Adrenal gland (tissue), 12 donors: Measurements from ENCODE around the gene NOSIP. TPM values are rescaled to one million over a fixed set of nuclear protein-coding genes. Genes with fewer than 3 reads are reported as not detected.

ENCODE experiments used
- DNase-seq, 7 donors: peaks; one replicate each; pipeline ENCODE4 v3.0.0-alpha.2; 2019 to 2020
- H3K27ac ChIP-seq, 5 donors: fragments of 200-600 bp; sonication (generic) in 4 of 5; 1 replicate in 3 of 5; 2 replicates in 2 of 5; pipeline versions ENCODE4 v1.5.1 to v1.8.0; 2016 to 2020; ENCODE audit warnings: mild to moderate bottlenecking in 1 of 5
- H3K27me3 ChIP-seq: fragments of 200-600 bp; 2 replicates; pipeline ENCODE4 v1.8.0; 2021
- H3K36me3 ChIP-seq, 2 donors: fragments of 200-600 bp; replicated peaks in 1 of 2; 1 replicate in 1 of 2; 2 replicates in 1 of 2; pipeline versions ENCODE4 v1.5.1 to v1.8.0; 2018 to 2022
- H3K4me1 ChIP-seq, 2 donors: fragments of 200-600 bp; replicated peaks in 1 of 2; 1 replicate in 1 of 2; 2 replicates in 1 of 2; pipeline versions ENCODE4 v1.5.1 to v1.8.0; 2018 to 2021
- H3K4me3 ChIP-seq, 4 donors: fragments of 200-600 bp; sonication (generic) in 3 of 4; one replicate each; pipeline ENCODE4 v1.5.1; 2016 to 2018
- H3K9me3 ChIP-seq, 3 donors: fragments of 200-600 bp; sonication (generic) in 1 of 3; replicated peaks in 1 of 3; 1 replicate in 2 of 3; 2 replicates in 1 of 3; pipeline versions ENCODE4 v1.5.1 to v1.8.0; 2016 to 2021
- POLR2A ChIP-seq, 2 donors: fragments of 450-650 bp; IDR thresholded peaks; one replicate each; pipeline ENCODE4 v1.6.1; 2017; ENCODE audit warnings: antibody characterized with exemption in 2 of 2, mild to moderate bottlenecking in 2 of 2, moderate library complexity in 1 of 2
- WGBS, 4 donors: extraction: QIAGEN DNeasy Blood & Tissue Kit in 2 of 4; methylation state at CpG; one replicate each; pipeline versions ENCODE4 v1.1.5 to v1.1.7; 2013 to 2017; 5-methylcytosine and 5-hydroxymethylcytosine counted together
- intact Hi-C, 2 donors: fragments of 100-400 bp; cut with DNase I; formaldehyde crosslinking; loops; one replicate each; pipeline versions ENCODE4 v1.14.1 to v1.15.0; 2022 to 2023
- polyA plus RNA-seq, 3 donors: library from polyadenylated mRNA; stranded (reverse); fragments of 200-250 nt in 2 of 3; fragments of 350-450 nt in 1 of 3; fragmentation: Illumina TruSeq in 1 of 3; extraction: RNeasy Lipid Tissue Mini Kit (QIAGEN cat#74804) in 1 of 3; gene quantifications; one replicate each; pipeline ENCODE4 v1.2.3, GENCODE V29; 2013 to 2014
- total RNA-seq, 9 donors: library from RNA; depleted of rRNA in 4 of 9; stranded (reverse); fragments of >200 nt in 4 of 9; fragments of 120-200 nt in 1 of 9; fragmentation: NEBNext Ultra II Directional in 1 of 9; extraction: Animal tissue kit (Norgen Biotek cat#: 25700) in 1 of 9; gene quantifications; one replicate each; pipeline versions ENCODE4 v1.1.0 to v1.2.4, GENCODE V29; 2013 to 2023
- TF ChIP-seq, protein P1 (sequence below), 6 experiments: fragments of 450-650 bp in 4 of 6; fragments of 200-600 bp in 2 of 6; sonication (generic) in 1 of 6; IDR thresholded peaks; 1 replicate in 5 of 6; 2 replicates in 1 of 6; pipeline versions ENCODE4 v1.5.1 to v1.8.0; 2016 to 2021; ENCODE audit warnings: antibody characterized with exemption in 6 of 6, mild to moderate bottlenecking in 2 of 6, moderate library complexity in 1 of 6
- donor health status: healthy with polysubstance abuse.
- donor health status: Bipolar disorder and iron deficiency.
- donor health status: DM: yes; HTN: yes; CAD: no.
- donor health status: DM: no; HTN: no; CAD: no.
- donor health status: DM: no; HTN: no; CAD: no.
- donor health status: DM: yes; HTN: yes; CAD: no.

The NOSIP gene
- total and polyA plus RNA-seq, 12 donors = 35.0 to 159 (median 64.2) TPM

DNA sequence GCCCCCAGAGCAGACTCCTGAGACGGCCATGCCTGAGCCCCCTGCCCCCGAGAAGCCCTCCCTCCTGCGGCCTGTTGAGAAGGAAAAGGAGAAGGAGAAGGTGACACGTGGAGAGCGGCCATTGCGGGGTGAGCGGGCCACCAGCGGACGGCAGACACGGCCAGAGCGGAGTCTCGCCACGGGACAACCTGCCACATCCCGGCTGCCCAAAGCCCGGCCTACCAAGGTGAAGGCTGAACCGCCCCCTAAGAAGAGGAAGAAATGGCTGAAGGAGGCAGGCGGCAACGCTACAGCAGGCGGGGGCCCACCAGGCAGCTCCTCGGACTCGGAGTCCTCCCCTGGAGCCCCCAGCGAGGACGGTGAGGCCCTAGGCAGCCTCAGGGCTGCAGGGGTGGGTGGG lies 35.5 kb upstream of the NOSIP start:
- Histone ChIP-seq H3K4me3 (no peak overlapping the region), H3K27ac (no peak overlapping the region), H3K4me1 (peaks cover 14 to 19% of the 10 kb centered on the region in 2 donors), H3K9me3 (no peaks in the 10 kb centered on the region), H3K27me3 (no peaks in the 10 kb centered on the region), H3K36me3 (peaks cover 0 to 48% of the 10 kb centered on the region in 2 donors)
- no peak for DNase-seq
- intact Hi-C loops = no loop called here
- TF ChIP-seq POLR2A (IDR thresholded peaks at IDR 0.05) = no peak
- WGBS, 4 donors = 94 to 98% (median 96%) methylated on average over 20 to 23 of the region's 23 CpGs

DNA sequence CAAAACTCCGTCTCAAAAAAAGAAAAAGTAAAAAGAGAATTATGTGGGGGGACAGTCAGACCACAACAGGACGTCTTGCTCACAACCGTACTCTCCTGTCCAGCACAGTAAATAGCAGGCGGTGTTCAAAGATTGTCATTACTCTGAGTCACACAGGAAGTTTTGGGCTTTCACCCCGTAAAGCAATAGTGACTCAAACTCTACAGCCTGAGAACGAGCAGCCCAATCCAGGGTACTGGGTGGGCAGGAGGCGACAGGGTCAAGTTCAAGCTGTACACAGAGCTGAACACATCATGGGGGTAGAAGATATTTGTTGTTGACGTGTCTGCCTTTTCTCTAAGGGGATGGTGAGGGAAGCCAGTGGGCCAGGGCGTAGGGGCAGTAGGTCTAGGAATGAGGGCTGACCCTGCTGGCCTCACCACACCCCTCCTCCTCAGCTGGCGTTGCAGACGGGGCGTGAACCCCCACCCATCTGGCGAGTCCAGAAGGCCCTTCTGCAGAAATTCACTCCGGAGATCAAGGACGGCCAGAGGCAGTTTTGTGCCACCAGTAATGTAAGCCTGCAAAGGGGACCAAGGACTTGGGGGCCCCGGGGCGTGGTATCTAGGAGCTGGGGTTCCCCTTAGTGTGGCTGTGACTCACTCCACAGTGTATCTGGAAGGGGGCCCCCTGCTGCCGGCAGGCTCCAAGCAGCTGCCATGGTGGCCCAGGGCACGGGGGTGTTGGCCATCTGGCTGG lies 33.9 kb upstream of the NOSIP start:
- WGBS, 4 donors = 56 to 60% (median 58%) methylated on average over 19 of the region's 19 CpGs
- Histone ChIP-seq H3K4me3 (no peak overlapping the region), H3K4me1 (peaks cover 14 to 19% of the 10 kb centered on the region in 2 donors), H3K36me3 (peaks cover 0 to 49% of the 10 kb centered on the region in 2 donors), H3K27me3 (no peaks in the 10 kb centered on the region), H3K27ac (peak overlapping the region in 3 of 5 donors; percentile 49 to 71 (median 69)), H3K9me3 (no peaks in the 10 kb centered on the region)
- DNase-seq = peak in 4 of 7 donors; percentile 46 to 62 (median 54)
- TF ChIP-seq POLR2A (IDR thresholded peaks at IDR 0.05) = no peak
- intact Hi-C loops = no loop called here

DNA sequence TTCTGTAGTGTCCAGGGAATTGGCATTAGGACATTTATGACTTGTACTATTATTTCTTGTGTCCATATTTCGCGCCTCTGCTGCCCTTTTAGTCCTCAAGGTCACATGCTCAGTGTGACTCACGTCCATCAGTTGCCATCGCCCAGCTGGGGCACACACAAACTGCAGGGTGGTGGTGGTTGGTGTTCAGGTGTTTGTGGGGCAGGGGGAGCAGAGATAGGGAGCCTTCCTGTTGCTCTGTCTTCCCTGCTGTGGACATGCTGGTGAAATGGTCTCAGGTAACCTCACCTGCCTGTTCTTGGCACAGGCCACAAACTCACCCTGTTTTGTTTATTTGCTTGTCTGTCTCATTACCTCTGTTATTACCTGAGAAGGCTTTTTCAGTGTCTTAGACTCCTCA lies 33.0 kb upstream of the NOSIP start:
- Histone ChIP-seq H3K4me1 (peaks cover 14 to 19% of the 10 kb centered on the region in 2 donors), H3K36me3 (peaks cover 0 to 58% of the 10 kb centered on the region in 2 donors), H3K27me3 (no peaks in the 10 kb centered on the region), H3K9me3 (no peaks in the 10 kb centered on the region), H3K27ac (peak overlapping the region in 3 of 5 donors; percentile 49 to 71 (median 69)), H3K4me3 (no peak overlapping the region)
- peak; percentile 62 to 85 (median 82) for DNase-seq
- no peak for TF ChIP-seq POLR2A (IDR thresholded peaks at IDR 0.05)
- TF ChIP-seq, protein P1, sequence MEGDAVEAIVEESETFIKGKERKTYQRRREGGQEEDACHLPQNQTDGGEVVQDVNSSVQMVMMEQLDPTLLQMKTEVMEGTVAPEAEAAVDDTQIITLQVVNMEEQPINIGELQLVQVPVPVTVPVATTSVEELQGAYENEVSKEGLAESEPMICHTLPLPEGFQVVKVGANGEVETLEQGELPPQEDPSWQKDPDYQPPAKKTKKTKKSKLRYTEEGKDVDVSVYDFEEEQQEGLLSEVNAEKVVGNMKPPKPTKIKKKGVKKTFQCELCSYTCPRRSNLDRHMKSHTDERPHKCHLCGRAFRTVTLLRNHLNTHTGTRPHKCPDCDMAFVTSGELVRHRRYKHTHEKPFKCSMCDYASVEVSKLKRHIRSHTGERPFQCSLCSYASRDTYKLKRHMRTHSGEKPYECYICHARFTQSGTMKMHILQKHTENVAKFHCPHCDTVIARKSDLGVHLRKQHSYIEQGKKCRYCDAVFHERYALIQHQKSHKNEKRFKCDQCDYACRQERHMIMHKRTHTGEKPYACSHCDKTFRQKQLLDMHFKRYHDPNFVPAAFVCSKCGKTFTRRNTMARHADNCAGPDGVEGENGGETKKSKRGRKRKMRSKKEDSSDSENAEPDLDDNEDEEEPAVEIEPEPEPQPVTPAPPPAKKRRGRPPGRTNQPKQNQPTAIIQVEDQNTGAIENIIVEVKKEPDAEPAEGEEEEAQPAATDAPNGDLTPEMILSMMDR (IDR thresholded peaks at IDR 0.05) = no peak
- intact Hi-C loops = no loop called here
- 38 to 59% (median 39%) methylated on average over 4 of the region's 4 CpGs for WGBS, 4 donors

DNA sequence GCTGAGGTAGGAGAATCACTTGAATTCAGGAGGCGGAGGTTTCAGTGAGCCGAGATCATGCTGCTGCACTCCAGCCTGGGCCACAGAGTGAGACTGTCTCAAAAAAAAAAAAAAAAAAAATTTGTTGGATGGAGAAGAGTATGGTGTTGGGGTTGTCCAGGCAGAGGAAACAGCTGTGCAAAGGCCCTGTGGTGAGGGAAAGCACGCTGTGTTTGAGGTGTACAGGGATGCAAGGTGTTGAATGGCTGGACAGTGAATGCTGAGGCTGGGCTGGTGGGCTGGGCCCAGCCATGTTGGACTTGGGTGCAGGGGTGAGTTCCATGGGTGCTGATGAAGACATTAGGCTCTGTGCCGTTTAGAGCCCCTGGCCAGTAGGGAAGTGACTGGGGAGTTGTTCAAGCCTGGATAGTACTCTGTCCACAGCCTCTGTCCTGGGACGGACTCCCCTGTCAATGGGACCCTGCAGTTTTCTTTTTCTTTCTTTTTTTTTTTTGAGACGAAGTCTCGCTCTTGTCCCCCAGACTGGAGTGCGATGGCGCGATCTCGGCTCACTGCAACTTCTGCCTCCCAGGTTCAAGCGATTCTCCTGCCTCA lies 29.2 kb upstream of the NOSIP start:
- H3K4me3 ChIP-seq = no peak overlapping the region
- no peak for DNase-seq
- peaks cover 14 to 19% of the 10 kb centered on the region in 2 donors for H3K4me1 ChIP-seq
- 94 to 96% (median 95%) methylated on average over 12 of the region's 12 CpGs for WGBS, 4 donors
- H3K27ac ChIP-seq = no peak overlapping the region
- H3K9me3 ChIP-seq = no peaks in the 10 kb centered on the region
- TF ChIP-seq POLR2A (IDR thresholded peaks at IDR 0.05) = no peak
- TF ChIP-seq, protein P1 (IDR thresholded peaks at IDR 0.05) = no peak
- intact Hi-C loops = no loop called here
- peaks cover 0 to 55% of the 10 kb centered on the region in 2 donors for H3K36me3 ChIP-seq
- no peaks in the 10 kb centered on the region for H3K27me3 ChIP-seq

DNA sequence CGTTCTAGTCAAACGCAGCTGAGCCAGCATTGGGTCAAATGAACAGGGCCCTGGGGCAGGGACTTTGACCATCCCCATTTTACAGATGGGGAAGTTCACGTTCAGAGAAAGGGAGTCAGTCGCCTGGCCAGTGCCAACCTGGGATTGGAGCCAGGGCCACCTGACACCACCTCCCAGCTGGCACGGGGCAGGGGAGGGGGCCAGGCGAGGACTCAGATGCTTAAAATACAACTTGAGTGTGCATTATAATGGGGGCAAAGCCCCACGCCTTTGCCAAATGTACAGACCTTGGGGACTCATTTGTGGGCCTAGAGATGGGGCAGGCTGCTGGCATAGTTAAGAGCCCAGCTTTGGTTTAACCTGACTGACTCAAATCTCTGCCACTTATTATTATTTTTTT lies 25.2 kb upstream of the NOSIP start:
- Histone ChIP-seq H3K27me3 (no peaks in the 10 kb centered on the region), H3K9me3 (no peaks in the 10 kb centered on the region), H3K4me3 (no peak overlapping the region), H3K4me1 (no peaks in the 10 kb centered on the region), H3K27ac (no peak overlapping the region), H3K36me3 (peaks cover 0 to 80% of the 10 kb centered on the region in 2 donors)
- TF ChIP-seq, protein P1 (IDR thresholded peaks at IDR 0.05) = no peak
- TF ChIP-seq POLR2A (IDR thresholded peaks at IDR 0.05) = no peak
- intact Hi-C loops = no loop called here
- no peak for DNase-seq
- WGBS, 4 donors = 73 to 81% (median 78%) methylated on average over 7 of the region's 7 CpGs
